Measurements from ENCODE around the gene GFM1.

GFM1 gene

DNA sequence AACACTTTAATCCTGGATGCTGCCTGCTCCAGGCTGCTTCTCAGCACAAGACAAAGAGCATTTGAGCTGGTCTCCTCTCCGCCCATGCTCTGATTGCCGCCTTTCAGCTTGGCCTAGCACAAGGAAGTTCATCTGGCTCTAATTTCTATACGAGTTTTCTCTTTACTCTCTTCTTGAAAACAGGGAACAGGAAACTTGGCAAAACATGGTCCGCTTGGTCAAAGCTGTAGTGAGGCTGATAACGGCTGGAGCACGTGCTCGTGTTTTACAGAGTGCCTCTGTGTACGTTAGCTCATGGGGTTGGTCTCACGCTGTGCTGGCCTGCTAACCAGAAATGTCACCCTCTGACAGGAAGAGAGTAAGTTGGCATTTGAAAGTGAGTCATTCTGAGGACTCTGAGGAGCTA lies 68.8 kb downstream of the GFM1 start:
- Histone ChIP-seq H3K14ac (ENCODE audit: low read length) (no peak overlapping the region), H3K4ac (ENCODE audit: low read length) (no peak overlapping the region), H2BK15ac (ENCODE audit: low read length) (no peak overlapping the region), H3K23ac (ENCODE audit: low read depth, low read length, poor library complexity) (no peak overlapping the region), H3K18ac (ENCODE audit: low read length) (no peak overlapping the region), H3K9ac (ENCODE audit: low read depth, low read length, poor library complexity) (no peak overlapping the region), H3K27me3 (ENCODE audit: control insufficient read depth in 3 of 3, insufficient read depth in 3 of 3, low read depth in 1 of 3, low read length in 3 of 3) (no peaks in the 10 kb centered on the region), H3K9me3 (replicated peaks in 1 of 2; ENCODE audit: control insufficient read depth in 2 of 2, insufficient read depth in 1 of 2, low read depth in 1 of 2, low read length in 2 of 2) (no peaks in the 10 kb centered on the region), H3K4me2 (ENCODE audit: insufficient read depth, low read length, poor library complexity, severe bottlenecking) (no peak overlapping the region), H3K4me3 (ENCODE audit: low read length in 2 of 2) (no peak overlapping the region), H2AK5ac (ENCODE audit: low read depth, low read length) (no peak overlapping the region), H3K27ac (replicated peaks; ENCODE audit: low read length) (no peak overlapping the region), H2BK12ac (ENCODE audit: low read length) (no peak overlapping the region), H2AFZ (ENCODE audit: low read length) (no peak overlapping the region), H4K91ac (ENCODE audit: low read depth, low read length, poor library complexity) (no peak overlapping the region), H3K4me1 (ENCODE audit: control insufficient read depth in 2 of 2, insufficient read depth in 1 of 2, low read depth in 1 of 2, low read length in 2 of 2) (peaks cover 0 to 5% of the 10 kb centered on the region in 2 donors), H2BK5ac (ENCODE audit: low read length) (no peak overlapping the region), H3K36me3 (replicated peaks in 1 of 2; ENCODE audit: control insufficient read depth in 2 of 2, insufficient read depth in 2 of 2, low read length in 2 of 2) (peaks cover 2 to 38% of the 10 kb centered on the region in 2 donors), H2BK120ac (ENCODE audit: low read depth, low read length) (no peak overlapping the region), H4K8ac (ENCODE audit: low read depth, low read length) (peak overlapping the region; percentile 19), H3K79me1 (ENCODE audit: low read depth, low read length) (no peaks in the 10 kb centered on the region)
- DNase-seq (ENCODE audit: low spot score), result no peak
- no CpG with 5 or more reads among the region's 9 CpGs for WGBS, 2 donors (ENCODE audit: extremely low coverage in 2 of 2, insufficient read length in 2 of 2, insufficient replicate concordance in 1 of 2)

- H2AK5ac ChIP-seq (ENCODE audit: low read depth, low read length), result no peak overlapping the region
- H3K18ac ChIP-seq (ENCODE audit: low read length), result no peak overlapping the region
- H3K36me3 ChIP-seq (replicated peaks in 1 of 2; ENCODE audit: control insufficient read depth in 2 of 2, insufficient read depth in 2 of 2, low read length in 2 of 2), result peaks cover 2 to 18% of the 10 kb centered on the region in 2 donors
- peaks cover 0 to 5% of the 10 kb centered on the region in 2 donors for H3K4me1 ChIP-seq (ENCODE audit: control insufficient read depth in 2 of 2, insufficient read depth in 1 of 2, low read depth in 1 of 2, low read length in 2 of 2)
- H2BK15ac ChIP-seq (ENCODE audit: low read length), result no peak overlapping the region
- H2AFZ ChIP-seq (ENCODE audit: low read length), result no peak overlapping the region
- H3K27me3 ChIP-seq (ENCODE audit: control insufficient read depth in 3 of 3, insufficient read depth in 3 of 3, low read depth in 1 of 3, low read length in 3 of 3), result peaks cover 0 to 2% (median 0%) of the 10 kb centered on the region in 3 experiments
- no peaks in the 10 kb centered on the region for H3K9me3 ChIP-seq (replicated peaks in 1 of 2; ENCODE audit: control insufficient read depth in 2 of 2, insufficient read depth in 1 of 2, low read depth in 1 of 2, low read length in 2 of 2)
- H3K14ac ChIP-seq (ENCODE audit: low read length), result peak overlapping the region; percentile 14
- no peak overlapping the region for H4K91ac ChIP-seq (ENCODE audit: low read depth, low read length, poor library complexity)
- H3K27ac ChIP-seq (replicated peaks; ENCODE audit: low read length), result no peak overlapping the region
- H3K23ac ChIP-seq (ENCODE audit: low read depth, low read length, poor library complexity), result no peak overlapping the region
- H3K9ac ChIP-seq (ENCODE audit: low read depth, low read length, poor library complexity), result no peak overlapping the region
- no peak overlapping the region for H2BK12ac ChIP-seq (ENCODE audit: low read length)
- H3K4me3 ChIP-seq (ENCODE audit: low read length in 2 of 2), result no peak overlapping the region
- no CpG with 5 or more reads among the region's 2 CpGs for WGBS, 2 donors (ENCODE audit: extremely low coverage in 2 of 2, insufficient read length in 2 of 2, insufficient replicate concordance in 1 of 2)
- no peak for DNase-seq (ENCODE audit: low spot score)
- no peaks in the 10 kb centered on the region for H3K79me1 ChIP-seq (ENCODE audit: low read depth, low read length)
- no peak overlapping the region for H4K8ac ChIP-seq (ENCODE audit: low read depth, low read length)
- no peak overlapping the region for H3K4ac ChIP-seq (ENCODE audit: low read length)
- H2BK120ac ChIP-seq (ENCODE audit: low read depth, low read length), result no peak overlapping the region
- no peak overlapping the region for H3K4me2 ChIP-seq (ENCODE audit: insufficient read depth, low read length, poor library complexity, severe bottlenecking)
- H2BK5ac ChIP-seq (ENCODE audit: low read length), result no peak overlapping the region
Measured at GRCh38 chr3:158717576-158717975, 73.2 kb downstream of the GFM1 start.

DNA sequence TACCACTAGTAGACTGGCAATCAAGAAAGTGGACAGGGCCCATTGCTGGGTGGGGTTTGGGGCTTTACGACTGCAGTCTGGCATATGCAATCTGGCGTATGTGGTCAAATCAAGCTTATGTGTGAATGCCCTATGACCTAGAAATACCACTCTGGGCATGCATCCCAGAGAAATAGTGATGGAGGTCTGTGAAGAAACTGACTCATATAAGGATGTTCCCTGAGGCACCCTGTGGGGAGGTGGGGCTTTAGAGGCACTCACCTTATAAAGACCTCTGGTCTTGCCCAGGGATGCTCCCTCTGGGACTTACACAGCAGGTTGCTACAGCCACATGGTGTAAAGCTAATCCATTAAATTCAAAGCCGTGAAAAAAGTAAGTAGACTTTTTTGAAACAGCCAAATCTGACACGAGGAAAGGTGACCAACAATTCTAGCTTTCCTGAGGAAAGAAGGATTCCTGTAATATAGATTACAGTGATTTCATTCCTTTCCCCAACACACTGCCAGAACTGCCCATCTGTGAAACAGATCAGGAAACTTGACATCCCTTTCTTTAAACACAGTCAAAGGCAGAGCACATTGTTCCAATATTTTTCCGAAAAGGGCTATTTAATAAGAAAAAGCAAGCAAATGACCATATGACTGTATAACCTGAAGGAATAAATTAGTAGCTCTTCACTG lies 74.3 kb downstream of the GFM1 start:
- H3K27ac ChIP-seq (replicated peaks; ENCODE audit: low read length), result no peak overlapping the region
- peaks cover 0 to 2% (median 0%) of the 10 kb centered on the region in 3 experiments for H3K27me3 ChIP-seq (ENCODE audit: control insufficient read depth in 3 of 3, insufficient read depth in 3 of 3, low read depth in 1 of 3, low read length in 3 of 3)
- no peak overlapping the region for H3K18ac ChIP-seq (ENCODE audit: low read length)

DNA sequence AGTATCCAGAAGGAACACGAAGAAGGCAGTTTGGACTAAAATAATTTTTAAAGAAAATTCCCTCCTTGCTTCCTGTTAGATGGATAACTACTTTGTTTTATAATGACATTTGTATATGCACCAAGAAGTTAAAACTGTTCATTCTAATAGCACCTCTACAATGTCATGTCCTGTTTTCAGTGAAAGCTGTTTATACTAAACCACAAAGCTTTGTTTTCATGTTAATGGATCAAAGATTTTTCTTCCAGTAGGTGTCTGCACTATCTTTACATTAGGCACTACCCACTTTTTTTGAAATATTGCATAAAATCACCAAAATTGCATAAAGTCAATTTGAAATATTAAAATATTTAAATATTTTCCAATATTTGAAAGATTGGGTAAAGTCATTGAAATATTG lies 77.8 kb downstream of the GFM1 start:
- Histone ChIP-seq H3K4me2 (ENCODE audit: insufficient read depth, low read length, poor library complexity, severe bottlenecking) (no peak overlapping the region), H3K27me3 (ENCODE audit: control insufficient read depth in 3 of 3, insufficient read depth in 3 of 3, low read depth in 1 of 3, low read length in 3 of 3) (peaks cover 0 to 2% (median 0%) of the 10 kb centered on the region in 3 experiments), H3K18ac (ENCODE audit: low read length) (no peak overlapping the region), H2BK12ac (ENCODE audit: low read length) (no peak overlapping the region), H2BK120ac (ENCODE audit: low read depth, low read length) (no peak overlapping the region), H4K8ac (ENCODE audit: low read depth, low read length) (no peak overlapping the region), H2AK5ac (ENCODE audit: low read depth, low read length) (no peak overlapping the region), H2AFZ (ENCODE audit: low read length) (no peak overlapping the region), H3K14ac (ENCODE audit: low read length) (no peak overlapping the region), H3K36me3 (replicated peaks in 1 of 2; ENCODE audit: control insufficient read depth in 2 of 2, insufficient read depth in 2 of 2, low read length in 2 of 2) (peaks cover 0 to 9% of the 10 kb centered on the region in 2 donors), H3K4me3 (ENCODE audit: low read length in 2 of 2) (no peak overlapping the region), H3K23ac (ENCODE audit: low read depth, low read length, poor library complexity) (no peak overlapping the region), H4K91ac (ENCODE audit: low read depth, low read length, poor library complexity) (no peak overlapping the region), H3K4ac (ENCODE audit: low read length) (no peak overlapping the region), H3K9me3 (replicated peaks in 1 of 2; ENCODE audit: control insufficient read depth in 2 of 2, insufficient read depth in 1 of 2, low read depth in 1 of 2, low read length in 2 of 2) (no peaks in the 10 kb centered on the region), H2BK5ac (ENCODE audit: low read length) (no peak overlapping the region), H3K27ac (replicated peaks; ENCODE audit: low read length) (no peak overlapping the region), H3K79me1 (ENCODE audit: low read depth, low read length) (no peaks in the 10 kb centered on the region), H2BK15ac (ENCODE audit: low read length) (no peak overlapping the region), H3K9ac (ENCODE audit: low read depth, low read length, poor library complexity) (no peak overlapping the region), H3K4me1 (ENCODE audit: control insufficient read depth in 2 of 2, insufficient read depth in 1 of 2, low read depth in 1 of 2, low read length in 2 of 2) (no peaks in the 10 kb centered on the region)
- no CpG with 5 or more reads among the region's 1 CpG for WGBS, 2 donors (ENCODE audit: extremely low coverage in 2 of 2, insufficient read length in 2 of 2, insufficient replicate concordance in 1 of 2)
- DNase-seq (ENCODE audit: low spot score), result no peak

More for the DNA sequence above, 74.3 kb downstream of the GFM1 start:
- Histone ChIP-seq H4K91ac (ENCODE audit: low read depth, low read length, poor library complexity) (no peak overlapping the region), H2BK5ac (ENCODE audit: low read length) (no peak overlapping the region), H2BK120ac (ENCODE audit: low read depth, low read length) (no peak overlapping the region), H3K23ac (ENCODE audit: low read depth, low read length, poor library complexity) (no peak overlapping the region), H2AFZ (ENCODE audit: low read length) (no peak overlapping the region), H3K9ac (ENCODE audit: low read depth, low read length, poor library complexity) (no peak overlapping the region), H3K9me3 (replicated peaks in 1 of 2; ENCODE audit: control insufficient read depth in 2 of 2, insufficient read depth in 1 of 2, low read depth in 1 of 2, low read length in 2 of 2) (no peaks in the 10 kb centered on the region), H3K4me3 (ENCODE audit: low read length in 2 of 2) (no peak overlapping the region), H3K4ac (ENCODE audit: low read length) (no peak overlapping the region), H3K4me1 (ENCODE audit: control insufficient read depth in 2 of 2, insufficient read depth in 1 of 2, low read depth in 1 of 2, low read length in 2 of 2) (no peaks in the 10 kb centered on the region), H3K14ac (ENCODE audit: low read length) (no peak overlapping the region), H2BK15ac (ENCODE audit: low read length) (no peak overlapping the region), H3K4me2 (ENCODE audit: insufficient read depth, low read length, poor library complexity, severe bottlenecking) (no peak overlapping the region), H3K36me3 (replicated peaks in 1 of 2; ENCODE audit: control insufficient read depth in 2 of 2, insufficient read depth in 2 of 2, low read length in 2 of 2) (peaks cover 0 to 9% of the 10 kb centered on the region in 2 donors), H3K79me1 (ENCODE audit: low read depth, low read length) (no peaks in the 10 kb centered on the region), H2BK12ac (ENCODE audit: low read length) (no peak overlapping the region), H4K8ac (ENCODE audit: low read depth, low read length) (no peak overlapping the region), H2AK5ac (ENCODE audit: low read depth, low read length) (no peak overlapping the region)
- DNase-seq (ENCODE audit: low spot score), result no peak
- WGBS, 2 donors (ENCODE audit: extremely low coverage in 2 of 2, insufficient read length in 2 of 2, insufficient replicate concordance in 1 of 2), result no CpG with 5 or more reads among the region's 5 CpGs

Data from neuronal stem cell (in vitro differentiated cells).